IMR-90 (cell line): Measurements from ENCODE around the gene YIPF6. TPM values are rescaled to one million over a fixed set of nuclear protein-coding genes. Genes with fewer than 3 reads are reported as not detected.

Experiments
- ATAC-seq: fragments of 200-7000 bp; cut with Tn5 transposase; 2 replicates; pipeline ENCODE4 v1.9.1; 2020; ENCODE audit warnings: low read depth, mild to moderate bottlenecking, moderate library complexity
- BruUV-seq: library from RNA; stranded (reverse); fragments of 400-500 nt; replicated peaks from 2 replicates; lab custom pipeline; 2021; lab: Mats Ljungman, UMichigan
- CTCF ChIA-PET: fragments of 300-600 bp; formaldehyde crosslinking; extraction: SDS; loops from one replicate; lab custom pipeline; 2021; ENCODE audit warnings: antibody characterized with exemption; lab: Yijun Ruan, JAX
- POLR2A ChIA-PET: fragments of 300-600 bp; sonication (Branson Sonifier 250); formaldehyde crosslinking; loops from one replicate; lab custom pipeline; 2022; ENCODE audit warnings: antibody characterized with exemption; ENCODE audit not compliant: unreplicated experiment; lab: Charles Lee
- DNase-seq: peaks from one replicate; pipeline ENCODE4 v3.0.0; 2013
- H2AFZ ChIP-seq: replicated peaks from 2 replicates; pipeline ENCODE3; 2013; ENCODE audit warnings: low read length, mild to moderate bottlenecking; ENCODE audit not compliant: poor library complexity
- H2AK5ac ChIP-seq: 2 replicates; pipeline ENCODE4 v1.6.1; 2013; ENCODE audit warnings: low read depth, low read length, inconsistent platforms
- H2AK9ac ChIP-seq: replicated peaks from 2 replicates; pipeline ENCODE3; 2013; ENCODE audit warnings: mild to moderate bottlenecking, low read depth, low read length, moderate library complexity; ENCODE audit not compliant: poor library complexity
- H2BK120ac ChIP-seq: 2 replicates; pipeline ENCODE4 v1.6.1; 2013; ENCODE audit warnings: low read depth, low read length, inconsistent platforms
- H2BK15ac ChIP-seq: 3 replicates; pipeline ENCODE4 v1.6.1; 2013; ENCODE audit warnings: low read depth, low read length, inconsistent platforms
- H2BK20ac ChIP-seq: 2 replicates; pipeline ENCODE4 v1.6.1; 2013; ENCODE audit warnings: low read depth, mild to moderate bottlenecking, inconsistent platforms, low read length, moderate library complexity
- H2BK5ac ChIP-seq: 2 replicates; pipeline ENCODE4 v1.6.1; 2013; ENCODE audit warnings: mild to moderate bottlenecking, low read depth, low read length, inconsistent platforms; ENCODE audit not compliant: poor library complexity, severe bottlenecking
- H3K14ac ChIP-seq: replicated peaks from 2 replicates; pipeline ENCODE4 v1.6.1; 2013; ENCODE audit warnings: low read depth, low read length, inconsistent platforms
- H3K18ac ChIP-seq: 2 replicates; pipeline ENCODE4 v1.6.1; 2013; ENCODE audit warnings: low read depth, low read length, control low read depth
- H3K23ac ChIP-seq: 2 replicates; pipeline ENCODE4 v1.6.1; 2013; ENCODE audit warnings: low read depth, low read length, inconsistent platforms
- H3K27ac ChIP-seq: 2 replicates; pipeline ENCODE4 v1.5.1; 2013; ENCODE audit warnings: mild to moderate bottlenecking, control low read depth, low read length; ENCODE audit not compliant: insufficient read depth
- H3K27me3 ChIP-seq: 2 replicates; pipeline ENCODE4 v1.6.1; 2013; ENCODE audit warnings: low read length; ENCODE audit not compliant: control insufficient read depth, insufficient read depth
- H3K36me3 ChIP-seq: 2 replicates; pipeline ENCODE4 v1.6.1; 2013; ENCODE audit warnings: low read length, mixed read lengths; ENCODE audit not compliant: control insufficient read depth, insufficient read depth
- H3K4ac ChIP-seq: 2 replicates; pipeline ENCODE4 v1.6.1; 2013; ENCODE audit warnings: low read depth, low read length, inconsistent platforms
- H3K4me1 ChIP-seq: 2 replicates; pipeline ENCODE4 v1.6.1; 2013; ENCODE audit warnings: low read length, mixed read lengths; ENCODE audit not compliant: control insufficient read depth, insufficient read depth
- H3K4me2 ChIP-seq: 2 replicates; pipeline ENCODE4 v1.6.1; 2013; ENCODE audit warnings: low read depth, mild to moderate bottlenecking, control low read depth, low read length, moderate library complexity
- H3K4me3 ChIP-seq: 2 replicates; pipeline ENCODE4 v1.5.1; 2013; ENCODE audit warnings: low read depth, mild to moderate bottlenecking, control low read depth, low read length, moderate library complexity; ENCODE audit not compliant: insufficient read depth
- H3K56ac ChIP-seq: 2 replicates; pipeline ENCODE4 v1.6.1; 2013; ENCODE audit warnings: low read length, inconsistent platforms; ENCODE audit not compliant: insufficient read depth; ENCODE audit errors: extremely low read depth
- H3K79me1 ChIP-seq, 2 experiments: 2 replicates each; pipeline ENCODE4 v1.6.1; 2013; ENCODE audit warnings: low read length in 2 of 2, inconsistent platforms in 1 of 2, low read depth in 1 of 2
- H3K9ac ChIP-seq: 2 replicates; pipeline ENCODE4 v1.6.1; 2013; ENCODE audit warnings: low read depth, low read length, control low read depth
- H3K9me1 ChIP-seq: 2 replicates; pipeline ENCODE4 v1.6.1; 2013; ENCODE audit warnings: low read length, inconsistent platforms; ENCODE audit not compliant: insufficient read depth
- H3K9me3 ChIP-seq: 2 replicates; pipeline ENCODE4 v1.6.1; 2013; ENCODE audit warnings: low read length; ENCODE audit not compliant: control insufficient read depth, insufficient read depth
- H4K20me1 ChIP-seq: 2 replicates; pipeline ENCODE4 v1.6.1; 2013; ENCODE audit warnings: low read length, inconsistent platforms; ENCODE audit not compliant: insufficient read depth
- H4K5ac ChIP-seq: 2 replicates; pipeline ENCODE4 v1.6.1; 2013; ENCODE audit warnings: mild to moderate bottlenecking, low read depth, low read length, control low read depth
- H4K8ac ChIP-seq, 2 experiments: 2 replicates each; pipeline ENCODE4 v1.6.1; 2013; ENCODE audit warnings: low read depth in 2 of 2, low read length in 2 of 2, control low read depth in 1 of 2, inconsistent platforms in 1 of 2
- H4K91ac ChIP-seq: 2 replicates; pipeline ENCODE4 v1.6.1; 2013; ENCODE audit warnings: low read depth, low read length, inconsistent platforms; ENCODE audit not compliant: insufficient read depth
- CEBPB ChIP-seq: IDR thresholded peaks from 2 replicates; pipeline ENCODE4 v1.6.1; 2012; ENCODE audit warnings: low read depth, low read length, improper control_type of control experiment
- CHD1 ChIP-seq: IDR thresholded peaks from 2 replicates; pipeline ENCODE4 v1.6.1; 2012; ENCODE audit warnings: low read depth, low read length, improper control_type of control experiment
- CTCF ChIP-seq: conservative IDR thresholded peaks from 2 replicates; pipeline ENCODE4 v1.5.1; 2012; ENCODE audit warnings: mild to moderate bottlenecking, low read depth, low read length, improper control_type of control experiment
- ELK1 ChIP-seq: fragments of 150-350 bp; IDR thresholded peaks from 2 replicates; pipeline ENCODE4 v1.6.1; 2016; ENCODE audit warnings: low read depth, mild to moderate bottlenecking, low read length, moderate library complexity, borderline replicate concordance
- FOS ChIP-seq: fragments of 150-350 bp; IDR thresholded peaks from 2 replicates; pipeline ENCODE4 v1.6.1; 2016; ENCODE audit warnings: low read depth, low read length
- MAFK ChIP-seq: IDR thresholded peaks from 2 replicates; pipeline ENCODE4 v1.6.1; 2012; ENCODE audit warnings: low read depth, low read length, improper control_type of control experiment
- MAZ ChIP-seq: IDR thresholded peaks from 2 replicates; pipeline ENCODE4 v1.6.1; 2012; ENCODE audit warnings: low read depth, mild to moderate bottlenecking, low read length, improper control_type of control experiment, moderate library complexity, borderline replicate concordance
- MXI1 ChIP-seq: IDR thresholded peaks from 2 replicates; pipeline ENCODE4 v1.6.1; 2012; ENCODE audit warnings: low read depth, mild to moderate bottlenecking, low read length, moderate library complexity, borderline replicate concordance
- NFE2L2 ChIP-seq: fragments of 150-350 bp; IDR thresholded peaks from 2 replicates; pipeline ENCODE4 v1.6.1; 2016; ENCODE audit warnings: low read depth, mild to moderate bottlenecking, low read length
- POLR2A ChIP-seq: IDR thresholded peaks from 2 replicates; pipeline ENCODE4 v1.6.1; 2012; ENCODE audit warnings: mild to moderate bottlenecking, low read depth, low read length
- RAD21 ChIP-seq: IDR thresholded peaks from 2 replicates; pipeline ENCODE4 v1.6.1; 2012; ENCODE audit warnings: low read length, improper control_type of control experiment
- RCOR1 ChIP-seq: IDR thresholded peaks from 2 replicates; pipeline ENCODE4 v1.6.1; 2012; ENCODE audit warnings: mild to moderate bottlenecking, low read length, improper control_type of control experiment; ENCODE audit not compliant: insufficient replicate concordance
- RFX5 ChIP-seq: IDR thresholded peaks from 2 replicates; pipeline ENCODE4 v1.8.0; 2012; ENCODE audit warnings: low read depth, mild to moderate bottlenecking, low read length, moderate library complexity
- USF2 ChIP-seq: fragments of 150-350 bp; IDR thresholded peaks from 2 replicates; pipeline ENCODE4 v1.6.1; 2017; ENCODE audit warnings: mild to moderate bottlenecking, antibody characterized with exemption, low read length, low read depth
- WGBS, 2 experiments: methylation state at CpG; one replicate each; pipeline versions ENCODE4 v1.1.5 to v1.1.7; 2013; ENCODE audit warnings: missing lambda C conversion rate in 2 of 2; ENCODE audit not compliant: insufficient read length in 1 of 2; ENCODE audit errors: extremely low coverage in 2 of 2; 5-methylcytosine and 5-hydroxymethylcytosine counted together
- dilution Hi-C: fragments of 300-500 bp; cut with HindIII; formaldehyde crosslinking; loops from one replicate; pipeline ENCODE4 v1.14.3; 2018; ENCODE audit warnings: low sequenced_read_pairs; ENCODE audit not compliant: unreplicated experiment
- in situ Hi-C: fragments of 300-500 bp; cut with MboI; formaldehyde crosslinking; loops from 3 replicates; pipeline ENCODE4 v1.14.3; 2019; ENCODE audit warnings: low sequenced_read_pairs, inconsistent platforms, mixed read lengths
- intact Hi-C: fragments of 100-400 bp; cut with micrococcal nuclease; formaldehyde crosslinking; loops from 2 replicates; pipeline ENCODE4 v1.10.0; 2022
- polyA plus RNA-seq, 3 experiments: library from polyadenylated mRNA; depleted of rRNA; stranded (reverse); fragments of >200 nt; gene quantifications; 2 replicates each; pipeline ENCODE4 v1.2.3, GENCODE V29; 2012; ENCODE audit warnings: low replicate concordance in 1 of 3
- total RNA-seq: library from RNA; depleted of rRNA; stranded (reverse); fragments of >200 nt; gene quantifications from 2 replicates; pipeline ENCODE4 v1.2.3, GENCODE V29; 2012

YIPF6 gene
- total and polyA plus RNA-seq, 2 of the 4 experiments (the other 2 are of a cell fraction): 9.7 to 22.4 TPM

GRCh38 chrX:68462197-68462596 lies 36.7 kb upstream of the YIPF6 start:
- ATAC-seq: peak; percentile 21; the same call in 1 of the 2 replicates
- no peak overlapping the region for H3K9ac ChIP-seq

More at GRCh38 chrX:68462197-68462596, 36.7 kb upstream of the YIPF6 start:
- no peak overlapping the region for H3K4me2 ChIP-seq
- no peak overlapping the region for H2AK5ac ChIP-seq
- peak overlapping the region; percentile 68 for H2BK5ac ChIP-seq
- no peaks in the 10 kb centered on the region for H3K9me3 ChIP-seq
- ChIA-PET CTCF (interaction anchor here (0.8 kb wide), 1 partner anchor 265 kb away, joined by 3 read pairs; no protein-coding TSS in a partner anchor), POLR2A (no interaction called here)
- no peak overlapping the region; the same call in 1 of the 2 replicates for H3K4ac ChIP-seq
- H2BK120ac ChIP-seq: no peak overlapping the region
- 0% methylated on average over 1 of the region's 8 CpGs; no CpG with 5 or more reads in 1 of the 2 experiments for WGBS, 2 experiments
- H4K20me1 ChIP-seq: no peaks in the 10 kb centered on the region
- no peak overlapping the region for H2AFZ ChIP-seq
- no peaks in the 10 kb centered on the region; the same call in 1 of the 2 replicates for H3K27me3 ChIP-seq
- DNase-seq: peak; percentile 67
- intact Hi-C loops: loop anchor here (1.0 kb wide), 1 partner anchor 265 kb away; no protein-coding TSS in a partner anchor
- no peaks in the 10 kb centered on the region for H3K9me1 ChIP-seq
- dilution Hi-C loops: no loop called here
- H3K79me1 ChIP-seq: no peaks in the 10 kb centered on the region
- H2AK9ac ChIP-seq: no peak overlapping the region
- no peak overlapping the region for H3K27ac ChIP-seq
- TF ChIP-seq MAFK: no peak
- no peak for TF ChIP-seq MXI1
- no peak for TF ChIP-seq FOS
- no peak for TF ChIP-seq RFX5
- TF ChIP-seq CTCF: no peak
- no peak for TF ChIP-seq CEBPB
- TF ChIP-seq NFE2L2: no peak
- no peak for TF ChIP-seq RAD21
- no peak for TF ChIP-seq POLR2A
- no peak for TF ChIP-seq CHD1
- TF ChIP-seq MAZ: no peak
- no peak for TF ChIP-seq USF2
- TF ChIP-seq ELK1: no peak
- no peak for TF ChIP-seq RCOR1
- H3K56ac ChIP-seq: no peak overlapping the region; the same call in 1 of the 2 replicates
- no peak overlapping the region for H3K23ac ChIP-seq
- H3K4me3 ChIP-seq: no peak overlapping the region
- no peak overlapping the region for H2BK20ac ChIP-seq
- in situ Hi-C loops: no loop called here
- BruUV-seq: no TSS peak
- no peaks in the 10 kb centered on the region for H3K4me1 ChIP-seq
- H4K91ac ChIP-seq: no peak overlapping the region
- no peak overlapping the region for H3K14ac ChIP-seq
- H3K18ac ChIP-seq: no peak overlapping the region
- H3K36me3 ChIP-seq: no peaks in the 10 kb centered on the region
- no peak overlapping the region for H2BK15ac ChIP-seq
- H4K8ac ChIP-seq: no peak overlapping the region
- no peak overlapping the region for H4K5ac ChIP-seq
